Activated CD8-positive, alpha-beta memory T cell treated with anti-CD3 and anti-CD28 coated beads for 4 hours (primary cell): Measurements from ENCODE around the gene BLVRA.

Source experiments
- DNase-seq, 2 donors: peaks; one replicate each; pipeline ENCODE4 v3.0.0-alpha.2; 2020; ENCODE audit warnings: low read depth in 2 of 2

The BLVRA gene

DNA sequence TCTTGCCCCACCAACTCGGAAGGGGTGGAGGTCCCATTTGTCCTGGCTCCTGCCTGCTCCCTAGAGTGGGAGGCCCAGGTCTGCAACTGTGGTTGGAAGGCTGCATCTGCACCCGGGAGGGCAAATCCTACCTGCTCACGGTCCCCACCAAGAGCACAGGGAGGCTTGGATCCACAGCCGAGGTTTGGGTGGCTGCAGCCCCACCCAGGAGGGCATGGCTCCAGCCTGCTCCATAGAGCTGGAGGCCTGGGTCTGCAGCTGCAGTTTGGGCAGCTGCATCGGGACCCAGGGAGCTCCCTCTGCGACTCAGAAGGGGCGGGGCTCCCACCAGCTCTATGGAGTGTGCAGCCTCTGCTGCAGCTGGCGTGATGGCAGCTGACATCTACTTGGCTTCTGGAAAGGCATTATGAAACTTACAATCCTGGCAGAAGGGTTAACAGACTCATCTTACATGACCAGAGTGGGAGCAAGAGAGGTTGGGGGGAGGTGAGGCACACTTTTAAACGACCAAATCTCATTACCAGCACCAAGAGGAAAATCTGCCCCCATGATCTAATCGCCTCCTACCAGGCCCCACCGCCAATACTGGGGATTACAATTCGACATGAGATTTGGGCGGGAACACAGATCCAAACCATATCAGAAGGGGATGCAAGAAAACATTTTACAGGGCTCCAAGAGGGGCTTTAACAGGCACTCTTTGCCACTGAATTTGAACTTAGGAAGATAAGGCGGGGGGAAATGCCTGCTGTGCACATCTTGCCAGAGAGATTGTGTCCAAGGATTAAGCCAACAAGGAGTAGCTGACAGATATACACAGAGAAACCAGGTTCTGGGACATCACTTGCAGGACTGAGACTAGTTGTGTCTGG is 8.2 kb upstream of the BLVRA start:
- no peak for DNase-seq

DNA sequence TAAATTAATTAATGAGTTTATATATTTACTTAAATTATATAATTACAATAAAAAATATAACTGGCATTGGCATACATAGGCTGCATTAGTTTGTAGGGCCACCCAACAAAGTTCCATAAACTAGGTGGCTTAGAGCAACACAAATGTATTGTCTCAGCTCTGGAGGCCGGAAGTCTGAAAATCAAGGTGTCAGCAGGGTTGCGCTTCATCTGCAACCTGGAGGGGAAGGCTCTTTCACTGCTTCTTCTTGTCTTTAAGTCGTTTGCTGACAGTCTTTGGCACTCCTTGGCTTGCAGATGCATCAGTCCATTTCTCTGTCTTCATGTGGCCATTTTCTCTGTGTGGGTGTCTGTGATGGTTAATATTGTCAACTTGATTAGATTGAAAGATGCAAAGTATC is 6.1 kb upstream of the BLVRA start:
- no peak for DNase-seq

DNA sequence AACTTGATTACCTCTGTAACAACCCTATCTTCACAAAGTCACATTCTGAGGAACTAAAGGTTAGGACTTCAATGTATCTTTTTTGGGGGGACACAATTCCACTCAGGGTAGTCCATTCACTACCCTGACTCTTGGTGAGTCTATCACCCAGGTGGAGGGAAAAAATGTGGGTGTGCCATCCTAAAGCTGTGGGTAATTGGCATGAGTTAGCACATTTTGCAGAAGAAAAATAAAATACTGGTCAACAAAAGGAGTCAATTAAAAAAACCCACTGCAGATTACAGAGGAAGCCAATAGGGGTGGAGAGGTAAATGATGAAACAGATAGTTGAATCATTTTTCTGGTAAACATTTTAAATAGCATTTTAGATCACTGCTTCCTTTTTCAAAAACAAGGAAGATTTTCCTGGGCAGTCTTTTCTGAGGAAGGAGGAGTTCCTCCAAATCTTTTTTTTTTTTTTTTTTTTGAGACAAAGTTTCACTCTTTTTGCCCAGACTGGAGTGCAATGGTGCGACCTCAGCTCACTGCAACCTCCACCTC is 5.1 kb upstream of the BLVRA start:
- no peak for DNase-seq

DNA sequence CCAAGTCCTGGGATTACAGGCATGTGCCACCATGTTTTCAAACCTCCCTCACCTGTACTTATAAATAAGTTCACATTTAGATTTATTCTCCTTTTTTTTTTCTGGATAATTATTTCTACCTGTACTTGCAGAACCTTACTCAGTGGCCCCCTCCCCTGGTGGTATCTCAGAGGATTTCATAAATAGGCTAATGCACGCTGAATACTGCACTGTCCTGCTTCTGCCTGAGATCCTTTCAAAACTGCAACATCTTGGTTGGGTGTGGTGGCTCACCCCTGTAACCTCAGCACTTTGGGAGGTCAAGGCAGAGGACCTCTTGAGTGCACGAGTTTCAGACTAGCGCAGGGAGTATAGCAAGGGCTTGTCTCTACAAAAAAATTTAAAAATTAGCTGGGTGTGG is 4.6 kb upstream of the BLVRA start:
- DNase-seq, result no peak

DNA sequence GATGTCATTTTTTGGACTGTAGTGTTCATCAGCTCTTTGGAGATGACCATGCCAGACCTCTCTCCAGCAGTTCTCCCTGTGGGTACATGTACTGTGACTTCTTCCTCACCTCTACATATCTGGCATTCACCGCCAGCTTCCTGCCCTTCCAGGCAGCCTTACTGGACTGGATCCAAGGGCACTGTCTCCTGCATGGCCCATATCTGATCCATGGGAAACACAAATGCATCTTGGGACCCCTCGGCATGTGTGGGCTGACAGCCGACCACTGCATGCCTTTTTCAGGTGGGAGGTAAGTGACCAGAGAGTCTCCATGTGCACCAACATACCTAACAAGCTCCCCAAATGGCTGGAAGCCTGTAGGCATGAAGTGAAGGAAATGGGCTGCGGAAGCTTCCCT is 3.9 kb upstream of the BLVRA start:
- DNase-seq, result no peak

DNA sequence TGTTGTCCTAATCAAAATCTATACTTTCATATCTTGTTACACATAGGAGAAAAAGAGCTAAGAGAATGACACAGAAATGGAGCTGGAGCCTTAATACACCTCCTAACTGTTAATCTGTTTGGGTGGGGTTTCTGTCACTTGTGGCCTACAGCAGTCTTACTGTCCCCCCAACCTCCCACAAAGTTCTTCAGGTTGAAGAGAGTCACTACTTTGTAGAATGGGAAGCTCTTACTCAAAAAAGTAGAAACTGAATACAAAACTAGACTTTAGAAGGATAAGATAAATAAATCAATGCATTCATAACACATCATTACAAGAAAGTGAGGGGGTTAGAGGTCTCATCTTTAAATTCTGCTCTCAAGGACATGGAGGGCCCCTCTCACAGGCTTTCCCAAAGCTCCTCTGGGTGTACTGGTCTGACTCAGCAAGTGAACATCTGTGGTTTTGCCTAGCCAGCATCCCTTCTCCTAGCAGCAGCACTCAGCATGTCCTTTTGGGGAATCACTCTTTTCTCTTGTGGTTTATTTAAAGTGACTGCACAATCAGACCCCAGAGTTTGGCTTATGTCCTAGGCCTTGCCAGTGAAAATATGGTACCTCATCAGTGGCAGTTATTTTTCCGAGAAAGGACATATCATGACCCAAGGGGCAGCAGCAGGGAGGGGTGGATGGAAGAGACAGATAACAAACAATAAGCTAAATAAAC is 2.0 kb upstream of the BLVRA start:
- no peak for DNase-seq

DNA sequence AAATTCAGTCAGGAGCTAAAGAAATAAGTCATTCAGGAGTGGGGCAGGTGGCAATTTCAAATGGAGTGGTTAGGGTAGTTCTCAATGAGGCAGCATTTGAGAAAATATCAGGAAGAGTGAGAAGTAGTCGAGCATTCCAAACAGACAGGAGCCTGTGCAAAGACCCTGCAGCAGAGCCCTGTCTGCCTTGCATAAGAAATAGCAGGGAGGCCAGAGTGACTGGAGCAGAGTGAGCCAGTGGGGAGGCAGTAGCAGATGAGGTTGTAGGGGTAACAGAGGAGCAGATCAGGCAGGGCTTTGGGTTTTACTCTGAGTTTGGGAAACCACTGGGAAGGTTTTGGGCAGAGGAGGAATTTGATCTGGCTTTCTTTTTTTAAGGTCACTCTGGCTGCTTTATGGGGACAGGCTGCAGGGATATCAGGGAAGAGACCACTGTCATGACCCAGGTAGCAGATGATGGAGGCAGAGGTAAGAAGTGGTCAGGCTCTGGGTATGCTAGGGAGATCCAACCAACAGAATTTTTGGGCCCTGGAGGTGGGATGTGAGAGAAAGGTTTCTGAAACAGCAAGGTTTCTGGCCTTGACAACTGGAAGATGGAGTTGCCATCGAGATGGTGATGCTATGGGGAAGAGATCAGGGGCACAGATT is 1.3 kb upstream of the BLVRA start:
- DNase-seq, result no peak

DNA sequence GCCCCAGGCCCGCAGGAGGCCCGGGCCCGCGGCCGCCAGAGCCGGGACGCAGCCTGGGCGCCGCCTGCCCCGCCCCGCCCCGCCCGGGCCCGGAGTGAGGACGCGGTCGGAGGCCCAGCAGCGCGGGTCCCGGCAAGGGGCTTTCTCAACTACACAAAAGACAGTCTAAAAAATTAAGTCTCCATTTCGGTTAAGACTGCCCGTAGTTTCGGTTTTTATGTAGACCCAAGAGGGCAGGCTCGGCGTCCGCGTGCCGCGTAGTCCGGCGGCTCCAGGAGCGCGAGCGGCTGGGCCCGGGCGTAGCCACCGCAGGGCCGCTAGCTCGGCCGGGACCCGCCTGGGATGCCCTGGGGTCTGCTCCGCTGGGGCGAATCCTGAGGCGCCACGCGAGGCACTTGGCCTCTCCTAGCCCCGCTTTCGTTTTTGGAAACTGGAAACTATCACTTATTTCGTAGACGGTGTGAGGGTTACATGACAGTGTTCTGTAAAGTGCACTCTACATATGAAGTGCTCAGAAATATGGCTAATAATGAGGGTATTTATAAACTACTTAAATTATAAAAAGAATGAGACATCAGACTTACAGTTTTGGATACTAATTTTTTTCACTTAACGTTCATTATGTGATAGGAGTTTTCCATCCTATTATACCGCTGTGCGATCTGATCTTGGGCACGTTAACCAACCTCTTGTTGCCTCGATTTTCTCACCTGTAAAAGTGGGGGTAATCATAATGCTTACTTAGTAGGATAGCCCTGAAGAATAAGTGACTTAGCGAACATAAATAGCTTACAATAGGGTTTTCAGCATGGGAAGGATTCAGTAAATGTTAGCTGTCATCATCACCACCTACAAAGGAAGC is 573 bp downstream of the BLVRA start:
- DNase-seq, result peak; percentile 13 to 15

DNA sequence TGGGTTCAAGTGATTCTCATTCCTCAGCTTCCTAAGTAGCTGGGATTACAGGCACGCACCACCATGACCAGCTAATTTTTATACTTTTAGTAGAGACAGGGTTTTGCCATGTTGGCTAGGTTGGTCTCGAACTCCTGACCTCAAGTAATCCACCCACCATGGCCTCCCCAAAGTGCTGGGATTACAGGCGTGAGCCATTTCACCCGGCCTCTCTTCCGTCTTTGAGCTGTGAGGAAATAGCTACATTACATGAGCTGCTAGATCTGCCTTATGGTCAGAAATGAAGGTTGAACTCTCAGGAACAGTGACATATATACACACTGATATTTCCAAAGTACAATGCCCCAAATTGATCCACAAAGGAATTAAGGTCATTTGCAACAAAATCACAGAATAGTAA is 2.4 kb downstream of the BLVRA start:
- no peak for DNase-seq

DNA sequence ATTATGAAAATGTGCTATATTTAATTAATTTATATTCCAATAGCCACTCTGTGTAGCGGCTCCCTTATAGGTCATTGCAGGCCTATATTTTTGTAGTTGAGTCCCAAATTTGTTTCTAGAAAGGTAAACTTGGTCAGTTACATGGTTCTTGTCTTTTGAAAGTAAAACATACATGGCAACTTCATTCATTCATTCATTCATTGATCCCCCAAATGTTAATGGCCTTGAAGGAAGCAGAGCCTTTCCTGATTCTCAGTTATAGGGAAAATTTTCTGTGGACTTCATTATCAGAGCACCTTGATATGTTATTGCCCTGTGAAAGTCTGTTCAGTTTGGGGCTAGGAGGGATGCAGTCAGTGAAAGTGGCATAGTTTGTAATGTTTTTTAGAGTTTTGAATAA is 2.9 kb downstream of the BLVRA start:
- DNase-seq, result no peak

DNA sequence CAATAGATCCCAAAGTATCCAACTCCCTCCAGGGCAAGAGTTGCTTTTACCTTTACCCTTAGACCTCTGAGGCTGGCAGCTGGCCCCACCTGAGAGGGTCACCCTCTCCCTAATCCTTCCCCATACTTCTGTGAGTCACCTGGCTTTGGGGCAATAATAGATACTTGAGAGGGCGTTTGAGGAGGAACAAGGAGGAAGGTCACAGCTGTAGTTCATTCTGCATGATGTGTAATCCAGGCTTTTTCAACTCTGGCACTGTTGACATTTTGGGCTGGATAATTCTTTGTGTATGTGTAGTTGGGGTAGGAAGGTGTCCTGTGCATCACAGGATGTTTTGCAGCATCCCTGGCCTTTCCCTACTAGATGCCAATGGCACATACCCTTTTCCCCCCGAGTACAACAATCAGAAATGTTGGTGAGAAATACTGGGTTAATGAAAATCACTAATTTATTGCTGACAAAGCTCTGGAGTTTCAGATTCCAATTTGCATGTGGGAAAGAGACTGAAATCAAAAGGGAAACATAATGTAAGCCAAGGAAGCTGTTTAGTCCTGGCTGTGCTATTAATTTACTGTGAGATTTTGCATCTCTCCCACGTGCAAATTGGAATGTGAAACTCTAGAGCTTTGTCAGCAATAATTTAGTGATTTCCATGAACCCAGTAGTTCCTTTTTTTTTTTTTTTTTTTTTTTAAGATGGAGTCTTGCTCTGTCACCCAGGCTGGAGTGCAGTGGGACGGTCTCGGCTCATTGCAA is 3.6 kb downstream of the BLVRA start:
- DNase-seq, result no peak

DNA sequence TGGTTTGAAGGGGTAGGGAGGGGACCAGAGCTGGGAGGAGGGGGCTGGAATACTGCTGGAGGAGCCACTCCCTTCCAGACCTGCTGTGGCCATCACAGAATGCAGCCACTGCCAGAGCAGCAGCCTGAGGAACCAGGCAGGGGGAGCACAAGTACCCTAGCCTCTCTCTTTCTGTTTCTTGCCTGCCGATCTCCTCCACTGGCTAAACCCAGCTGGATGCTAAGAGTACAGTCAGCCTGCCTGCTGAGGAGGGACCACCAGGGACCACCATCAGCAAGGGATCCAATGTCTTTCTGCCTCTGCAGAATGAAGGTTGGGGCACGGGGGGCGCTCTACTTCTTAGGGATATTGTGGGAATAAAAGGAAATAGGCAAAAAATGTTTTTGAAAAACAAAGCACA is 4.7 kb downstream of the BLVRA start:
- DNase-seq, result no peak

DNA sequence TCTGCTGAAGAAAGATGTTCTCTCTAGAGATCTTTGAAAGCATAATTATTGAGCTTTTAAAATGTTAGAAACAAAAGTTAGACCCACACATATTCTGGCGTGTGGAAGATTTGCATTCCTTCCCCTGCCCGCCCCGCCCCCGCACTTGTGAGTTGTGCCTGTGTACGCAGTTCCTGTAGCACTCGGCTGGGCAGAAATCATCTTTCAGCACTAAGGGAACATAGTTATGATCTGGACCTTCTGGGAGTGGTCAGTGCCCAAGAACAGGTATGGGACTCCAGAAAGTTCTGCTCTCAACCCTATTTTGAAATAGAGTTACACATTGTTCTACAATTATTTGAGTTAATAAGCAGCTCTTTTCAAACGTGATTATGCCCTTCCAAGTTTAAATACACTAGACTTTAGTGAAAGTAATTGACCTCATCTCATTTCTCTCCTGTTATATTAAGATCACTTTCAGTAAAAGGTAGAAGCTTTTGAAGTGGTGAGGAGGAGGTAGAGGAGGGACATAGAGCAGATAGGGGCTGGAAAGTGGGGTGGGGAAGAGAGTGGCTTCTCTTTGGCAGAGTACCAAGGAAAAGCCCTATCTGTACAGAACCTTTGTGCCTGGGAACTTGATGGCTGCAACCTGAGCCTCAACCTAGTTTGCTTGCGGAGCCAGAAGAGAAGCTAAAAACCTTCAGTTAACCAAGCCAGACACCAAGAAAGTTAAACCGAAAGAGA is 5.7 kb downstream of the BLVRA start:
- no peak for DNase-seq

DNA sequence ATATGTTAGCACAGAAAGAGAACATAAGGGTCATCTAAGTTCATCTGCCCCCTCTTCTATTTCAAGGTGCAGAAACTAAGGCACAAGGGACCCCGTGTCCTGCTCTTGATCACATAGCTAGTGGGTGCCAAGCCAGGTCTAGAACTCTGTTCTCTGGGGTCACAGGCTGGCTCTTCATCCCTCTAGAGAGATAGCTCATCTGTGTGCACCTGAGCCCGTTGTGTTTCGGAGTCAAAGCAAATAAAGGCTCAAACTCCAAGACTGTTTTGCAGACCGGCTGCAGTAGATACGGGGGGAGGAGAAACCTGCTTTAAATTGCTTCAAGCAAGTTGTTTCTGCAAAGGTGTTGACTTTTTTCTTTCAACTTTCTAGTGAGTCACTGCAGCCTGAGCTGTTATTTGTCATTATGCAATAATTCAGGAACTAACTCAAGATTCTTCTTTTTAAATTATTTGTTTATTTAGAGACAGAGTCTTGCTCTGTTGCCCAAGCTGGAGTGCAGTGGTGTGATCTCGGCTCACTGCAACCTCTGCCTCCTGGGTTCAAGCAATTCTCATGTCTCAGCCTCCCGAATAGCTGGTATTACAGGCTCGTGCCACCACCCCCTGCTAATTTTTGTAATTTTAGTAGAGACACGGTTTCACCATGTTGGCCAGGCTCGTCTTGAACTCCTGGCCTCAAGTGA is 6.5 kb downstream of the BLVRA start:
- DNase-seq, result no peak

DNA sequence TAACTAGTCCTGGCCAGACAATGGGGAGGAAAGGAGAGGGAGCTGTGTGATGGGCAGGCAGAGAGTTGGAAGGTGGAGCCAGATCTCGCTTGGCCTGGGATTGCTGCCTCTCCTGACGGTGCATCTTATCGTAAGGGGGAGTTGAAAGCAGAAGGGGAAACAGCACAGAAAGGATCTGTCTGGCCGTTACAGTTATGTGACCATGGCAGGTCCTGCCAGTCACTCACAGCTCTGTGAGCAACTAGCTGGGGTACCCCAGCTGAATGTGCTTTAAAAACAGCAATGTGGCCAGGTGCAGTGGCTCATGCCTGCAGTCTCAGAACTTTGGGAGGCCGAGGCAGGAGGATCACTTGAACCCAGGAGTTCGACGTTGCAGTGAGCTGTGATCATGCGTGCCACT is 8.1 kb downstream of the BLVRA start:
- no peak for DNase-seq

DNA sequence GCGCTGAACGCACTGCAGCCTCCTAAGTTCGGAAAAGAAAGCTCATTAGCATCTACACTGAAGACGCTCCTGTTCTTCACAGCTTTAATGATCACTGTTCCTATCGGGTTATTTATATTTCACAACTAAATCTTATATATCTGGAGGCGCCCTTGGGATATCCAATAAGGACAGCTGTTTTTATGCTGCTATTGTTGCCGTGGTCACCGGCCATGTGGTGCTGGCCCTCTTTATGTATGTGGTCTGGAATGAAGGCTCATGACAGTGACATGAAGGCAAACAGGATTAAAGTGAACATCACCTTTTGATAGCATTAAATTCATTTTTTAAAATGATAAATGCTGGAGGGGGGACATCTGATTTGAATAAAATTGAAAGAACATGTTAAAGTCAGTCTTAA is 8.8 kb downstream of the BLVRA start:
- no peak for DNase-seq

DNA sequence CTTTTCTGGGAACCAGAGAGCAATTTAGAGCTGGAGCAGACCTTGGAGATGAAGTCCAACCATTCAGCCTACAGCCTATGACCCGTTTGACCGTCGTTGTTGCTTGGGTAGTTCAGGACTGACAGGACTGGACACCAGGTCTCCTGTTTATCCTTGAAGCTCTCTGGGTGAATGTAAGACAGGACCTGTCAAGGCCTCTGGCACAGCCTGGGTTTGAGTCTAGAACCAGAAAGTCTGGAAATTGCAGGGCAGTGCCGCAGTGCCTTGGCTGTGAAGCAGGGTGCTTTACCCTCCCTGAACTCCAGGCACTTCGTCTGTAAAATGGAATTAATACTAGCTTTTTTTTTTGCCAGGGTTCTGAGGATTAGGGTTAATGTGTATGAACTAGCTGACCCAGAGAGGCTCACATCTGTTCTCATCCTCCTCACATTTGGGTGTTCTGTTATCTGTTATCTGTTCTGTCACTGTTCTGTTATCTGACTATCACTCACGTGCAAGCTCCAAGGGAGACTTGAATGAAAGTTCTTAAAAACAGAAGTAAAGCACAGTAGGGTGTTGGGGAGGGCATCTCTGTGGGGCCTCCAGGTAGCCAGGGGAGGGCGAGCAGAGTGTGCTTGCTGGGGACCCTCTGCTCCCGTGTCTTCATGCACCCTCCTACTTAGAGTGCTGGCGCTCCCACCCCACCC is 9.9 kb downstream of the BLVRA start:
- no peak for DNase-seq

DNA sequence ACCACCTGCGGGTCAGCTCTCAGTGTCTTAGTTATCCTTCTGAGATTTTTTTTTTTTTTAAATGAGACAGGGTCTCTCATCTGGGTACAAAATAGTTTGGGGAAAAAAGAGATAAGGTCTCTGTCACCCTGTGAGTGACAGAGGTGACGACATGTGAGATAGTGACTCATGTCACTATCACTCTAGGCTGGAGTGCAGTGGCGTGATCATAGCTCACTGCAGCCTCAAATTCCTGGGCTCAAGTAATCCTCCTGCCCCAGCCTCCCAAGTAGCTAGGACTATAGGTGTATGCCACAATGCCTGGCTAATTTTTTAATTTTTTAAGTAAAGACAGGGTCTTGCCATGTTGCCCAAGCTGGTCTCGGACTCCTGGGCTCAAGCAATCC is 10.4 kb downstream of the BLVRA start:
- no peak for DNase-seq

DNA sequence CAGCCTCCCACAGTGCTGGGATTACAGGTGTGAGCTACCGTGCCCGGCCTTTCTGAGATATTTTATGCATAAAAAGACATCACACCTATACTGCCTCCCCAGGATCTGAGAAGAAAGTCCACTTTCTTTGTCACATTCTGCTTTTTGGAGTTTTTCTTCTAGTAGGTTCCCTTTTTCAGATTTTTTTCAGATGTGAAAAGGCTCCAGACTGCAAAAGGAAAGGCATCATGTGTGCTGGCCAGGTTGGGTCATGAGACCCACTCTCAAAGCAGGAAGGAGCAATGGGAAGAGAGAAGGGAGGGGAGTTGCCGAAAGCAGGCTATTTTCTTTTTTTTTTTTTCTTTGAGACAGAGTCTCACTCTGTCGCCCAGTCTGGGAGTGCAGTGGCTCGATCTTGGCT is 10.8 kb downstream of the BLVRA start:
- no peak for DNase-seq
